BE2C (cell line): ENCODE results near the gene RIPK3.
"Not testable (repeated sequence)": the region's sequence is repeated elsewhere in the genome, so short reads cannot be mapped to it uniquely, and the experiment has no call there.

Experiments used
- DNase-seq: peaks from one replicate; pipeline ENCODE4 v3.0.0-alpha.2; 2020
- H3K27me3 ChIP-seq: fragments of 250-450 bp; sonication (Bioruptor Pico); 2 replicates; pipeline ENCODE4 v1.5.1; 2020; ENCODE audit warnings: mild to moderate bottlenecking
- H3K36me3 ChIP-seq: fragments of 250-450 bp; sonication (Bioruptor Pico); 2 replicates; pipeline ENCODE4 v1.5.1; 2020; ENCODE audit warnings: mild to moderate bottlenecking
- H3K4me1 ChIP-seq: fragments of 250-450 bp; sonication (Bioruptor Pico); 2 replicates; pipeline ENCODE4 v1.5.1; 2020
- H3K4me3 ChIP-seq: 2 replicates; pipeline ENCODE4 v1.5.1; 2011; ENCODE audit warnings: low read depth, low read length
- H3K9me3 ChIP-seq: fragments of 250-450 bp; sonication (Bioruptor Pico); 2 replicates; pipeline ENCODE4 v1.5.1; 2020
- CTCF ChIP-seq: IDR thresholded peaks from 2 replicates; pipeline ENCODE4 v1.5.1; 2012; ENCODE audit warnings: mild to moderate bottlenecking, low read depth, low read length

Gene RIPK3

GRCh38 chr14:24363401-24363800 is 23.6 kb upstream of the RIPK3 start:
- no peak for TF ChIP-seq CTCF
- no peaks in the 10 kb centered on the region for H3K36me3 ChIP-seq
- no peak for DNase-seq
- no peaks in the 10 kb centered on the region; the same call in 1 of the 2 replicates for H3K27me3 ChIP-seq
- H3K9me3 ChIP-seq = no peaks in the 10 kb centered on the region
- H3K4me1 ChIP-seq = no peaks in the 10 kb centered on the region
- H3K4me3 ChIP-seq = no peak overlapping the region

- Histone ChIP-seq H3K4me3 (no peak overlapping the region), H3K27me3 (no peaks in the 10 kb centered on the region; the same call in 1 of the 2 replicates), H3K36me3 (no peaks in the 10 kb centered on the region), H3K9me3 (no peaks in the 10 kb centered on the region), H3K4me1 (no peaks in the 10 kb centered on the region)
- TF ChIP-seq CTCF = no peak
- DNase-seq = no peak
These were observed 22.6 kb upstream of the RIPK3 start for GRCh38 chr14:24362241-24362960.

GRCh38 chr14:24361326-24361725 is 21.5 kb upstream of the RIPK3 start:
- Histone ChIP-seq H3K4me3 (no peak overlapping the region), H3K36me3 (no peaks in the 10 kb centered on the region), H3K27me3 (no peaks in the 10 kb centered on the region; the same call in 1 of the 2 replicates), H3K4me1 (no peaks in the 10 kb centered on the region), H3K9me3 (no peaks in the 10 kb centered on the region)
- no peak for DNase-seq
- TF ChIP-seq CTCF = no peak

GRCh38 chr14:24360281-24360680 is 20.5 kb upstream of the RIPK3 start:
- Histone ChIP-seq H3K4me1 (no peaks in the 10 kb centered on the region), H3K36me3 (no peaks in the 10 kb centered on the region), H3K27me3 (no peaks in the 10 kb centered on the region; the same call in 1 of the 2 replicates), H3K4me3 (no peak overlapping the region), H3K9me3 (no peaks in the 10 kb centered on the region)
- TF ChIP-seq CTCF = no peak
- DNase-seq = no peak

- DNase-seq = no peak
- Histone ChIP-seq H3K4me1 (no peaks in the 10 kb centered on the region), H3K4me3 (no peak overlapping the region), H3K36me3 (no peaks in the 10 kb centered on the region), H3K27me3 (peaks cover 23% of the 10 kb centered on the region), H3K9me3 (no peaks in the 10 kb centered on the region)
- TF ChIP-seq CTCF = no peak
These were observed 16.4 kb upstream of the RIPK3 start for GRCh38 chr14:24356208-24356607.

GRCh38 chr14:24355009-24355408 is 15.2 kb upstream of the RIPK3 start:
- DNase-seq = no peak
- H3K27me3 ChIP-seq = peaks cover 35% of the 10 kb centered on the region

GRCh38 chr14:24354482-24354825 is 14.7 kb upstream of the RIPK3 start:
- peaks cover 40% of the 10 kb centered on the region for H3K27me3 ChIP-seq
- not testable (repeated sequence) for H3K4me3 ChIP-seq, H3K4me1 ChIP-seq, H3K36me3 ChIP-seq, DNase-seq, H3K9me3 ChIP-seq

More at GRCh38 chr14:24355009-24355408, 15.2 kb upstream of the RIPK3 start:
- no peak for TF ChIP-seq CTCF
- H3K36me3 ChIP-seq = no peaks in the 10 kb centered on the region
- no peaks in the 10 kb centered on the region for H3K4me1 ChIP-seq
- H3K9me3 ChIP-seq = no peaks in the 10 kb centered on the region
- no peak overlapping the region for H3K4me3 ChIP-seq
